ENCODE measurements around the gene RHBG. TPM values are rescaled to one million over a fixed set of nuclear protein-coding genes. Genes with fewer than 3 reads are reported as not detected.
"Not testable (repeated sequence)": the region's sequence is repeated elsewhere in the genome, so short reads cannot be mapped to it uniquely, and the experiment has no call there.

Gene RHBG
- total RNA-seq, 4 donors from 2014 or later: 7.4 to 14.8 (median 8.1) TPM

GRCh38 chr1:156360534-156360933 is 8.5 kb upstream of the RHBG start:
- peaks cover 29% of the 10 kb centered on the region for H3K27me3 ChIP-seq
- H3K4me3 ChIP-seq: no peak overlapping the region
- no peak for TF ChIP-seq POLR2AphosphoS5 (IDR thresholded peaks at IDR 0.05)
- no peak for TF ChIP-seq CTCF (IDR thresholded peaks at IDR 0.05)
- no peak for TF ChIP-seq POLR2A (IDR thresholded peaks at IDR 0.05)
- TF ChIP-seq EP300 (IDR thresholded peaks at IDR 0.05): no peak
- no peaks in the 10 kb centered on the region for H3K9me3 ChIP-seq
- 95% methylated on average over 11 of the region's 11 CpGs for whole genome bisulfite sequencing
- H3K27ac ChIP-seq: no peak overlapping the region
- H3K36me3 ChIP-seq: no peaks in the 10 kb centered on the region
- DNase-seq (ENCODE audit: low spot score in 2 of 2): no peak
- peaks cover 7% of the 10 kb centered on the region for H3K4me1 ChIP-seq

- no peaks in the 10 kb centered on the region for H3K9me3 ChIP-seq
- TF ChIP-seq CTCF (IDR thresholded peaks at IDR 0.05): no peak
- TF ChIP-seq EP300 (IDR thresholded peaks at IDR 0.05): no peak
- TF ChIP-seq POLR2AphosphoS5 (IDR thresholded peaks at IDR 0.05): no peak
- no peak for TF ChIP-seq POLR2A (IDR thresholded peaks at IDR 0.05)
- H3K36me3 ChIP-seq: no peaks in the 10 kb centered on the region
- H3K27me3 ChIP-seq: peaks cover 22% of the 10 kb centered on the region
- H3K27ac ChIP-seq: no peak overlapping the region
- H3K4me1 ChIP-seq: peaks cover 14% of the 10 kb centered on the region
- H3K4me3 ChIP-seq: no peak overlapping the region
- DNase-seq (ENCODE audit: low spot score in 2 of 2): no peak
These were observed 3.3 kb upstream of the RHBG start for GRCh38 chr1:156365754-156366153.

GRCh38 chr1:156366378-156367166 is 2.4 kb upstream of the RHBG start:
- no peak for TF ChIP-seq POLR2A (IDR thresholded peaks at IDR 0.05)
- TF ChIP-seq EP300 (IDR thresholded peaks at IDR 0.05): no peak
- TF ChIP-seq POLR2AphosphoS5 (IDR thresholded peaks at IDR 0.05): no peak
- DNase-seq (ENCODE audit: low spot score in 2 of 2): no peak
- Histone ChIP-seq H3K4me3 (no peak overlapping the region), H3K27me3 (peaks cover 22% of the 10 kb centered on the region), H3K36me3 (no peaks in the 10 kb centered on the region), H3K4me1 (peaks cover 14% of the 10 kb centered on the region), H3K27ac (no peak overlapping the region), H3K9me3 (no peaks in the 10 kb centered on the region)
- 77% methylated on average over 5 of the region's 5 CpGs for WGBS

- H3K9me3 ChIP-seq: no peaks in the 10 kb centered on the region
- DNase-seq (ENCODE audit: low spot score in 2 of 2): no peak
- WGBS: 77% methylated on average over 5 of the region's 9 CpGs
- no peak overlapping the region for H3K4me3 ChIP-seq
- H3K27me3 ChIP-seq: peaks cover 25% of the 10 kb centered on the region
- H3K4me1 ChIP-seq: peaks cover 14% of the 10 kb centered on the region
- no peak overlapping the region for H3K27ac ChIP-seq
- no peaks in the 10 kb centered on the region for H3K36me3 ChIP-seq
- TF ChIP-seq CTCF (IDR thresholded peaks at IDR 0.05) (no peak), EP300 (IDR thresholded peaks at IDR 0.05) (no peak), POLR2A (IDR thresholded peaks at IDR 0.05) (no peak), POLR2AphosphoS5 (IDR thresholded peaks at IDR 0.05) (no peak)
These were observed 1.4 kb upstream of the RHBG start for GRCh38 chr1:156367383-156368156.

- Histone ChIP-seq H3K4me3 (no peak overlapping the region), H3K27ac (no peak overlapping the region), H3K9me3 (no peaks in the 10 kb centered on the region), H3K4me1 (peaks cover 14% of the 10 kb centered on the region), H3K27me3 (peaks cover 32% of the 10 kb centered on the region), H3K36me3 (no peaks in the 10 kb centered on the region)
- 79% methylated on average over 6 of the region's 7 CpGs for WGBS
- no peak for TF ChIP-seq POLR2AphosphoS5 (IDR thresholded peaks at IDR 0.05)
- no peak for TF ChIP-seq CTCF (IDR thresholded peaks at IDR 0.05)
- TF ChIP-seq POLR2A (IDR thresholded peaks at IDR 0.05): no peak
- no peak for TF ChIP-seq EP300 (IDR thresholded peaks at IDR 0.05)
- DNase-seq (ENCODE audit: low spot score in 2 of 2): no peak
These were observed 803 bp upstream of the RHBG start for GRCh38 chr1:156368157-156368658.

GRCh38 chr1:156369685-156370286 is 775 bp downstream of the RHBG start:
- WGBS: 95% methylated on average over 10 of the region's 10 CpGs
- peak overlapping the region; percentile 51 for H3K4me3 ChIP-seq

More at GRCh38 chr1:156369685-156370286, 775 bp downstream of the RHBG start:
- H3K36me3 ChIP-seq; H3K9me3 ChIP-seq; DNase-seq (ENCODE audit: low spot score in 2 of 2); H3K27ac ChIP-seq: not testable (repeated sequence)
- Histone ChIP-seq H3K27me3 (peaks cover 31% of the 10 kb centered on the region), H3K4me1 (peaks cover 14% of the 10 kb centered on the region)

Data from suprapubic skin (tissue), 4 donors.